Aortic smooth muscle cell (primary cell): ENCODE results near the gene MSGN1. TPM values are rescaled to one million over a fixed set of nuclear protein-coding genes. Genes with fewer than 3 reads are reported as not detected.

Experiments used
- total RNA-seq: library from RNA; depleted of rRNA; stranded (reverse); fragments of >200 nt; gene quantifications from 2 replicates; pipeline ENCODE4 v1.2.3, GENCODE V29; 2014

MSGN1 gene, protein sequence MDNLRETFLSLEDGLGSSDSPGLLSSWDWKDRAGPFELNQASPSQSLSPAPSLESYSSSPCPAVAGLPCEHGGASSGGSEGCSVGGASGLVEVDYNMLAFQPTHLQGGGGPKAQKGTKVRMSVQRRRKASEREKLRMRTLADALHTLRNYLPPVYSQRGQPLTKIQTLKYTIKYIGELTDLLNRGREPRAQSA
- total RNA-seq: not detected in 2 replicates

DNA sequence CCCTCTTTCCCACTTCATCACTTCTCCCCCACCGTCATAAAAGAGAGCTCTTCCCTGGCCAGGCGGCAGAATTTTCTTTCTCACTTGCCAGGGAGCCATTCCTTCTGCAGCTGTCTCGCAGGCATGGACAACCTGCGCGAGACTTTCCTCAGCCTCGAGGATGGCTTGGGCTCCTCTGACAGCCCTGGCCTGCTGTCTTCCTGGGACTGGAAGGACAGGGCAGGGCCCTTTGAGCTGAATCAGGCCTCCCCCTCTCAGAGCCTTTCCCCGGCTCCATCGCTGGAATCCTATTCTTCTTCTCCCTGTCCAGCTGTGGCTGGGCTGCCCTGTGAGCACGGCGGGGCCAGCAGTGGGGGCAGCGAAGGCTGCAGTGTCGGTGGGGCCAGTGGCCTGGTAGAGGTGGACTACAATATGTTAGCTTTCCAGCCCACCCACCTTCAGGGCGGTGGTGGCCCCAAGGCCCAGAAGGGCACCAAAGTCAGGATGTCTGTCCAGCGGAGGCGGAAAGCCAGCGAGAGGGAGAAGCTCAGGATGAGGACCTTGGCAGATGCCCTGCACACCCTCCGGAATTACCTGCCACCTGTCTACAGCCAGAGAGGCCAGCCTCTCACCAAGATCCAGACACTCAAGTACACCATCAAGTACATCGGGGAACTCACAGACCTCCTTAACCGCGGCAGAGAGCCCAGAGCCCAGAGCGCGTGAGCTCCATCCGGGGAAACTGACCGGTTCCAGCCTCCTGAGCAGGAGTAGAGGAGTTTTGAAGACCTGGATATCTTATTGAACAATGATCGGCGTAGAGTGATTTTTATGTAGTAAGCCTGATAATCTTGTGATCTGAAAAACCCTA, at the start of gene MSGN1:
Gene MSGN1, plus strand, starts transcription at position 65 of the 850 bp plus-strand sequence. Its CDS starts 59 bp downstream, at position 124.

Other genes starting within 250 kb of the MSGN1 start
- 17.6 and 18.9 TPM in 2 replicates for gene SMC6, start 62.6 kb upstream of the MSGN1 start, total RNA-seq
- 9.2 and 10.1 TPM in 2 replicates for gene GEN1, start 62.3 kb upstream of the MSGN1 start, total RNA-seq
- 0.66 and 1.5 TPM in 2 replicates for gene KCNS3, start 62.2 kb downstream of the MSGN1 start, total RNA-seq